ENCODE data around the gene DAB1.

DAB1 gene

DNA sequence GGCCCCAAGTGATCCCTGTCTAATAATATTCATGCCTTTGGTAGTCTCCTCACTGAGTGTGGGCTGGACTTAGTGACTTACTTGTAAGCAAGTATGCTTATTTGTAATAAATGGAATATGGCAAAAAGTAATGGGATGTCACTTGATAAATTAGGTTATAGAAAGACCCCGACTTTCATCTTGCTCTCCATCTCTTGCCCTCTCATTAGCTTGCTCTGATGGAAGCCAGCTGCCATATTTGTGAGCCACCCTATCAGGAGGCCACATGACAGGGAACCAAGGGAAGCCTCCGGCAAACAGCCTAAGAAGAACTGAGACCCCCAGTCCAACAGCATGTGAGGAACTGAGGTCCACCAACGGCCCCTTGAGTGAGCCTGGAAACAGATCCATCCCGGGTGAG lies 107.0 kb downstream of the DAB1 start:
- no peak for DNase-seq
- Histone ChIP-seq H3K27ac (no peak overlapping the region), H3K4me3 (no peak overlapping the region), H3K9me3 (no peaks in the 10 kb centered on the region), H3K36me3 (no peaks in the 10 kb centered on the region), H3K27me3 (peaks cover 0 to 2% of the 10 kb centered on the region in 2 donors), H3K4me1 (no peaks in the 10 kb centered on the region)
- intact Hi-C loops (cut with DNase I; ENCODE audit: low total_unique reads): no loop called here
- TF ChIP-seq, protein P1, sequence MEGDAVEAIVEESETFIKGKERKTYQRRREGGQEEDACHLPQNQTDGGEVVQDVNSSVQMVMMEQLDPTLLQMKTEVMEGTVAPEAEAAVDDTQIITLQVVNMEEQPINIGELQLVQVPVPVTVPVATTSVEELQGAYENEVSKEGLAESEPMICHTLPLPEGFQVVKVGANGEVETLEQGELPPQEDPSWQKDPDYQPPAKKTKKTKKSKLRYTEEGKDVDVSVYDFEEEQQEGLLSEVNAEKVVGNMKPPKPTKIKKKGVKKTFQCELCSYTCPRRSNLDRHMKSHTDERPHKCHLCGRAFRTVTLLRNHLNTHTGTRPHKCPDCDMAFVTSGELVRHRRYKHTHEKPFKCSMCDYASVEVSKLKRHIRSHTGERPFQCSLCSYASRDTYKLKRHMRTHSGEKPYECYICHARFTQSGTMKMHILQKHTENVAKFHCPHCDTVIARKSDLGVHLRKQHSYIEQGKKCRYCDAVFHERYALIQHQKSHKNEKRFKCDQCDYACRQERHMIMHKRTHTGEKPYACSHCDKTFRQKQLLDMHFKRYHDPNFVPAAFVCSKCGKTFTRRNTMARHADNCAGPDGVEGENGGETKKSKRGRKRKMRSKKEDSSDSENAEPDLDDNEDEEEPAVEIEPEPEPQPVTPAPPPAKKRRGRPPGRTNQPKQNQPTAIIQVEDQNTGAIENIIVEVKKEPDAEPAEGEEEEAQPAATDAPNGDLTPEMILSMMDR (IDR thresholded peaks at IDR 0.05): no peak

DNA sequence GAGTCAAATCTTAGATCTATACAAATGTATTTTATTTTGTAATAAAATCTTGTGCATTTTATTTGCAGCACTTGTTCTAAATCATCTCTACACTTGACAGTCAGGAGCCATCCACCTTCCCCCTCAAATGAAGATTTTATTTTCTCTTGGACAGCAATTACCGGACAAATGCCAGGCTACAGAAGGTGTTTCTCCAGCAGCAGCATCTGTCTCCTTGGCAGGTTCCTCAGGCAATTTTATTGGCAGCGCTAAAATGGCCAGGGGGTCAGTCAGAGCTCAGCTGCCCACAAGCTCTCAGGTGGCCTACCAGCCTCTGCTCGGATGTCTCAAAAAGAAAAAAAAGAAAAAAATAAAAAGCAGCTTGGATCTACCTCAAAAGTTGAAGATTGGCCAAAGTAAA lies 107.6 kb downstream of the DAB1 start:
- DNase-seq: no peak
- no peaks in the 10 kb centered on the region for H3K9me3 ChIP-seq
- TF ChIP-seq, protein P1 (IDR thresholded peaks at IDR 0.05): no peak
- no peaks in the 10 kb centered on the region for H3K4me1 ChIP-seq
- H3K36me3 ChIP-seq: no peaks in the 10 kb centered on the region
- intact Hi-C loops (cut with DNase I; ENCODE audit: low total_unique reads): no loop called here
- H3K4me3 ChIP-seq: no peak overlapping the region
- H3K27me3 ChIP-seq: peaks cover 0 to 2% of the 10 kb centered on the region in 2 donors
- no peak overlapping the region for H3K27ac ChIP-seq

DNA sequence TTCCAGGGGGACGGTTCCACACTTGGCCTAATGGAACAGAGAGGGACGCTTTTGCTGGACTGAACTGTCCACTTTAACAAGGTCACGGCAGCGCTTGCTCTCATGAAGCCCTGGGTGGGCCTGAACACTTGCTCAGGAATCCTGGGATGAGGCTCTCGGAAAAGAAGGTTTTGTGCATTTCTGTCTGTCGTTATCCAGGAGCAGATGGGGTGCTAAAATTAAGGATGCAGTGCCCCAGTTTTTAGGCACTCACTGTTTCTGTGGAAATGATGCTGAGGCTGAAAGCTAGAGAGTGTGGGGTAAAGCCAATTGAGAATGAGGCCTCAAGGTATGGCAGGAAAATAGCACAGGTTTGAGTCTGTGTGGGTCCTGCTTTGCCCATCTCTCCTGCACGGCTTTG lies 111.0 kb downstream of the DAB1 start:
- no peaks in the 10 kb centered on the region for H3K4me1 ChIP-seq
- no peaks in the 10 kb centered on the region for H3K9me3 ChIP-seq
- no peak for DNase-seq
- intact Hi-C loops (cut with DNase I; ENCODE audit: low total_unique reads): no loop called here
- no peak overlapping the region for H3K27ac ChIP-seq
- TF ChIP-seq, protein P1 (IDR thresholded peaks at IDR 0.05): no peak
- H3K36me3 ChIP-seq: no peaks in the 10 kb centered on the region
- H3K4me3 ChIP-seq: no peak overlapping the region
- H3K27me3 ChIP-seq: no peaks in the 10 kb centered on the region

DNA sequence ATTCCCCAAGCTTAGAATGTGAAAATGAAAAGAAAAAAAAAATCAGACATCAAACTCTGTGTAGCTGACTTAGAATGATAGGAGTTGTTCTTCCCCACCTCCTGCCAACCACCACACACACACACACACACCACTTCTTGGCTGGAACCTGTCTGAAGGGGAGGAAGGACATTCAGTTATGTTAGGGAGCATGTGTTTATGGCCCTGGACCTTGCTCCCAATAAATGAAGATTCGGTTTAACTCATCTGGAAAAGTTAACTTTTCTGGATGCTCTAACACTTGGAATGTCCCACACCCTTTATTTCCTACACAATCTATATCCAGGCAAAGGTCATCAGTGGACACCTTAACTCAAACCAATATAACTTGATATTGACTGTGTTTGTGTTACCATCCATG lies 112.4 kb downstream of the DAB1 start:
- H3K27ac ChIP-seq: no peak overlapping the region

DNA sequence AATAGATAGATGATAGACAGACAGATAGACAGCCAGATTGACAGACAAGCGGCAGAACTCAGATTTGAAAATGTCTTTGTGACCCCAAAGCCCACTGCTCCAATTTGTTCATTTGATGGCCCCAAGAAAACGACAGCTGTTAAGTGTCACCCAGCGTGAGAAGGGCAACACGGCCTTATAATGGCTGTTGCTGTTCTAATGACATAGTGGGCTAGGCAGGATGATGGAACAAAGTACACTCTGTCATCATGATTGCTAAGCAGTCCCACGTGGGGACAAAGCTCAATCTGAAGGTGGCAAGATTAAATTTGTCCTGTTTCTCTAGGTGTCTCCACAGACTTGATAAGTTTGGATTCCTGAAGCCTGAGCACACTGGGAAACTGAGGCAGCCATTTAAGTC lies 112.9 kb downstream of the DAB1 start:
- no peaks in the 10 kb centered on the region for H3K9me3 ChIP-seq
- H3K27ac ChIP-seq: no peak overlapping the region
- TF ChIP-seq, protein P1 (IDR thresholded peaks at IDR 0.05): no peak
- H3K36me3 ChIP-seq: no peaks in the 10 kb centered on the region
- intact Hi-C loops (cut with DNase I; ENCODE audit: low total_unique reads): no loop called here
- DNase-seq: no peak
- H3K4me1 ChIP-seq: no peaks in the 10 kb centered on the region
- H3K27me3 ChIP-seq: no peaks in the 10 kb centered on the region
- no peak overlapping the region for H3K4me3 ChIP-seq

More for the DNA sequence above, 112.4 kb downstream of the DAB1 start:
- no peak for DNase-seq
- Histone ChIP-seq H3K36me3 (no peaks in the 10 kb centered on the region), H3K4me3 (no peak overlapping the region), H3K9me3 (no peaks in the 10 kb centered on the region), H3K4me1 (no peaks in the 10 kb centered on the region), H3K27me3 (no peaks in the 10 kb centered on the region)
- TF ChIP-seq, protein P1 (IDR thresholded peaks at IDR 0.05): no peak
- intact Hi-C loops (cut with DNase I; ENCODE audit: low total_unique reads): no loop called here

DNA sequence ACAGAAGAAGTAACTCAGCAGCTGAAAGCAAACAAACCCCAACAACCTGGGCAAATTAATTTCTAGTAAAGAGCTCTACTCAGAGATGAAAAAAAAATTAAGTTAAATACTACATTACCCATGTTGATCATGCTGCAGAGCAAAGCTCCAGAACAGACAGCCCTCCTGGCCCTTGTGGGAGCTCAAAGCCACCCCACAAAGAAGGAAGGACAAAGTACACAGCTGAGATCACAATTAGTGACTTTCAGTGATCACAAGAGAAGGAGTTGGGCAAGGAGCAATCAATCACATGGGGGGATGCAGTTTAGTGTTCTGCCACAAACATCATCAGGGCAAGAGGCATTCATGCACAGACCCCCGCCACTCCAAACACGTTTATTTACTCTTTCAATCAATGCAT lies 114.2 kb downstream of the DAB1 start:
- no peak overlapping the region for H3K27ac ChIP-seq
- H3K27me3 ChIP-seq: no peaks in the 10 kb centered on the region
- no peaks in the 10 kb centered on the region for H3K4me1 ChIP-seq
- H3K9me3 ChIP-seq: no peaks in the 10 kb centered on the region
- no peak for DNase-seq
- H3K4me3 ChIP-seq: no peak overlapping the region
- TF ChIP-seq, protein P1 (IDR thresholded peaks at IDR 0.05): no peak
- H3K36me3 ChIP-seq: no peaks in the 10 kb centered on the region
- intact Hi-C loops (cut with DNase I; ENCODE audit: low total_unique reads): no loop called here

Data from tibial artery (tissue), 4 donors.